WERI-Rb-1 (cell line): Measurements from ENCODE around the gene SP9.
A peak's percentile ranks its signal among the peaks of the same experiment; 100 is the strongest.

ENCODE experiments used
- DNase-seq: peaks from one replicate; pipeline ENCODE4 v3.0.0-alpha.2; 2020
- H3K27ac ChIP-seq: fragments of 250-450 bp; sonication (Bioruptor Pico); 2 replicates; pipeline ENCODE4 v1.5.1; 2020; ENCODE audit warnings: mild to moderate bottlenecking, moderate library complexity
- H3K27me3 ChIP-seq: fragments of 250-450 bp; sonication (Bioruptor Pico); 2 replicates; pipeline ENCODE4 v1.5.1; 2021; ENCODE audit warnings: mild to moderate bottlenecking, low read depth, moderate library complexity; ENCODE audit not compliant: insufficient read depth, severe bottlenecking
- H3K36me3 ChIP-seq: fragments of 250-450 bp; sonication (Bioruptor Pico); 2 replicates; pipeline ENCODE4 v1.5.1; 2020; ENCODE audit warnings: mild to moderate bottlenecking, moderate library complexity
- H3K4me3 ChIP-seq: 2 replicates; pipeline ENCODE4 v1.5.1; 2011; ENCODE audit warnings: low read depth, mild to moderate bottlenecking, control low read depth, low read length
- H3K9me3 ChIP-seq: fragments of 250-450 bp; sonication (Bioruptor Pico); 2 replicates; pipeline ENCODE4 v1.5.1; 2021; ENCODE audit warnings: mild to moderate bottlenecking, moderate library complexity; ENCODE audit not compliant: severe bottlenecking
- CTCF ChIP-seq: IDR thresholded peaks from 2 replicates; pipeline ENCODE4 v1.5.1; 2011; ENCODE audit warnings: low read depth, mild to moderate bottlenecking, control low read depth, inconsistent platforms, low read length

The SP9 gene

DNA sequence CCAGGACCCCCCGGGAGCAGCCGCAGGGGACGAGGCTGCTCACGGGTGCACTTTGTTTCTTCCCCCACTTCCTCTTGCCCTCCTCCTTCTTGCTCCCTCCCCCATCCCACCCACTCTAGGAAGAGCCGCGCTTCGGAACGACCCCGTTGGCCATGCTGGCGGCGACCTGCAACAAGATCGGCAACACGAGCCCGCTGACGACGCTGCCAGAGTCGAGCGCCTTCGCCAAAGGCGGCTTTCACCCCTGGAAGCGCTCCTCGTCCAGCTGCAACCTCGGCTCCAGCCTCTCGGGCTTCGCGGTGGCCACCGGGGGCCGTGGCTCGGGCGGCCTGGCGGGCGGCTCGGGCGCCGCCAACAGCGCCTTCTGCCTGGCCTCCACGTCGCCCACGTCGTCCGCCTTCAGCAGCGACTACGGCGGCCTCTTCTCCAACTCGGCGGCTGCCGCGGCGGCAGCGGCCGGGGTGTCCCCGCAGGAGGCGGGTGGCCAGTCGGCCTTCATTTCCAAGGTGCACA, 1.3 kb downstream of the SP9 start:
- TF ChIP-seq CTCF = no peak
- no peaks in the 10 kb centered on the region for H3K27me3 ChIP-seq
- no peaks in the 10 kb centered on the region for H3K9me3 ChIP-seq
- H3K4me3 ChIP-seq = peak overlapping the region; percentile 80
- H3K27ac ChIP-seq = peak overlapping the region; percentile 83
- DNase-seq = peak; percentile 39
- peaks cover 20% of the 10 kb centered on the region for H3K36me3 ChIP-seq

- peak overlapping the region; percentile 83 for H3K27ac ChIP-seq
- DNase-seq = peak; percentile 59
These were observed 2.0 kb downstream of the SP9 start for GRCh38 chr2:174336501-174337336.

DNA sequence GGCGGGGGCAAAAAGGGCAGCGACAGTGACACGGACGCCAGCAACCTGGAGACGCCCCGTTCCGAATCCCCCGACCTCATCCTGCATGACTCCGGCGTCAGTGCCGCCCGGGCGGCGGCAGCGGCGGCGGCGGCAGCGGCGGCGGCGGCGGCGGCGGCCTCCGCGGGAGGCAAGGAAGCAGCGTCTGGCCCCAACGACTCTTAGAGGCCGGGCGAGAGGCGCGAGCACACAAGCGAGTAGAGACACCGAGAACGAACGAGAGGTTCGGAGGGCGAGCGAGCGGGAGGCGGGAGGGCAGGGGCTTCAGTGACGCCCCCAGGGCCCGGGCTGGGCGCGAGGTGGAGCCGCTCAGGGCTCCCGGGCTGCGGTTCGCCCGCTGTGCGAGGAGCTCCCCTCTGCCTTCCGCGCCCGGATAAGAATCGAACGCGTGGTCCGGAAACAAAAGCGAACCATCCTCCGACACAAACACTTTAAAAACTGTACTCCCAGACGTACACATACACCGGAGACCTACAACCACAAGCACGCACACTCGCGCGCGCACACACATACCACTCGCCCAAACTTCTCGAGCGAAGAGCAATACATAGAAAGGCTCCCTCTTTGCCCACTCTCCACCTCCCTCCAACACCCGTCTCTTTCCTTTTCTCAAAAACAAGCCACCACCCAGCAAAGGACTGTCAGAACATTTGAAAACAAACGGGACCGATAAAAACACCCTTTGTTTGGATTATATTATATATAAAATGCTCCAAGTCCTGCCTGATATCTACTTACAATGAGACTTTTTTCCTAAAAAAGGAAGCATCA, 2.8 kb downstream of the SP9 start:
- Histone ChIP-seq H3K36me3 (peaks cover 20% of the 10 kb centered on the region), H3K9me3 (no peaks in the 10 kb centered on the region), H3K27ac (peak overlapping the region; percentile 83), H3K27me3 (peaks cover 9% of the 10 kb centered on the region), H3K4me3 (peak overlapping the region; percentile 80)
- no peak for TF ChIP-seq CTCF
- peak; percentile 30 for DNase-seq

More at GRCh38 chr2:174336501-174337336, 2.0 kb downstream of the SP9 start:
- Histone ChIP-seq H3K27me3 (peaks cover 1% of the 10 kb centered on the region), H3K36me3 (peaks cover 20% of the 10 kb centered on the region), H3K9me3 (no peaks in the 10 kb centered on the region), H3K4me3 (peak overlapping the region; percentile 80)
- TF ChIP-seq CTCF = peak; percentile 34

- no peaks in the 10 kb centered on the region for H3K9me3 ChIP-seq
- no peak for DNase-seq
- H3K36me3 ChIP-seq = peaks cover 20% of the 10 kb centered on the region
- TF ChIP-seq CTCF = no peak
- peak overlapping the region; percentile 80 for H3K4me3 ChIP-seq
- peaks cover 9% of the 10 kb centered on the region for H3K27me3 ChIP-seq
- peak overlapping the region; percentile 83 for H3K27ac ChIP-seq
These were observed 3.4 kb downstream of the SP9 start for GRCh38 chr2:174338147-174338605.

- no peak for TF ChIP-seq CTCF
- peaks cover 20% of the 10 kb centered on the region for H3K36me3 ChIP-seq
- peak overlapping the region; percentile 76 for H3K27ac ChIP-seq
- H3K27me3 ChIP-seq = peaks cover 9% of the 10 kb centered on the region
- no peak for DNase-seq
- no peaks in the 10 kb centered on the region for H3K9me3 ChIP-seq
- peak overlapping the region; percentile 80 for H3K4me3 ChIP-seq
These were observed 4.2 kb downstream of the SP9 start for GRCh38 chr2:174338671-174339560.
